GM06990 (cell line): ENCODE results near the gene URM1.

ENCODE experiments used
- DNase-seq: peaks from one replicate; pipeline ENCODE4 v3.0.0-alpha.2; 2011; ENCODE audit not compliant: insufficient read length; ENCODE audit errors: extremely low read depth
- H3K27me3 ChIP-seq: replicated peaks from 2 replicates; pipeline ENCODE4 v1.6.0; 2011; ENCODE audit warnings: low read length; ENCODE audit not compliant: control insufficient read depth, insufficient read depth
- H3K36me3 ChIP-seq: 2 replicates; pipeline ENCODE4 v1.5.1; 2011; ENCODE audit warnings: low read length; ENCODE audit not compliant: control insufficient read depth, insufficient read depth
- H3K4me3 ChIP-seq: replicated peaks from 2 replicates; pipeline ENCODE4 v1.5.1; 2011; ENCODE audit warnings: low read depth, mild to moderate bottlenecking, control low read depth, low read length
- CTCF ChIP-seq: IDR thresholded peaks from 2 replicates; pipeline ENCODE4 v1.5.1; 2011; ENCODE audit warnings: low read length, control low read depth, mild to moderate bottlenecking, inconsistent platforms; ENCODE audit not compliant: insufficient read depth, poor library complexity, severe bottlenecking

Gene URM1

GRCh38 chr9:128344931-128345605, 26.1 kb upstream of the URM1 start:
- DNase-seq = no peak
- no peak for TF ChIP-seq CTCF
- Histone ChIP-seq H3K36me3 (peaks cover 25% of the 10 kb centered on the region), H3K4me3 (no peak overlapping the region), H3K27me3 (no peaks in the 10 kb centered on the region)

- DNase-seq = no peak
- no peaks in the 10 kb centered on the region for H3K27me3 ChIP-seq
- no peak overlapping the region for H3K4me3 ChIP-seq
- H3K36me3 ChIP-seq = peaks cover 19% of the 10 kb centered on the region
- TF ChIP-seq CTCF = no peak
Measured at GRCh38 chr9:128349125-128349524, 22.0 kb upstream of the URM1 start.

- no peaks in the 10 kb centered on the region for H3K27me3 ChIP-seq
- H3K4me3 ChIP-seq = no peak overlapping the region
- no peak for DNase-seq
- H3K36me3 ChIP-seq = peaks cover 19% of the 10 kb centered on the region
- no peak for TF ChIP-seq CTCF
Measured at GRCh38 chr9:128349772-128350171, 21.4 kb upstream of the URM1 start.

- H3K4me3 ChIP-seq = no peak overlapping the region
- no peak for DNase-seq
- H3K27me3 ChIP-seq = no peaks in the 10 kb centered on the region
- TF ChIP-seq CTCF = no peak
- H3K36me3 ChIP-seq = peaks cover 2% of the 10 kb centered on the region; the same call in 1 of the 2 replicates
Measured at GRCh38 chr9:128355451-128355850, 15.7 kb upstream of the URM1 start.

- no peak for DNase-seq
- TF ChIP-seq CTCF = no peak
- H3K36me3 ChIP-seq = peaks cover 2% of the 10 kb centered on the region; the same call in 1 of the 2 replicates
Measured at GRCh38 chr9:128358090-128358489, 13.1 kb upstream of the URM1 start.

GRCh38 chr9:128358861-128359260, 12.3 kb upstream of the URM1 start:
- DNase-seq = no peak
- Histone ChIP-seq H3K27me3 (no peaks in the 10 kb centered on the region), H3K36me3 (peaks cover 2% of the 10 kb centered on the region; the same call in 1 of the 2 replicates), H3K4me3 (no peak overlapping the region)
- TF ChIP-seq CTCF = no peak

More at GRCh38 chr9:128358090-128358489, 13.1 kb upstream of the URM1 start:
- Histone ChIP-seq H3K27me3 (no peaks in the 10 kb centered on the region), H3K4me3 (no peak overlapping the region)
